ENCODE data around the gene APP.

APP gene

DNA sequence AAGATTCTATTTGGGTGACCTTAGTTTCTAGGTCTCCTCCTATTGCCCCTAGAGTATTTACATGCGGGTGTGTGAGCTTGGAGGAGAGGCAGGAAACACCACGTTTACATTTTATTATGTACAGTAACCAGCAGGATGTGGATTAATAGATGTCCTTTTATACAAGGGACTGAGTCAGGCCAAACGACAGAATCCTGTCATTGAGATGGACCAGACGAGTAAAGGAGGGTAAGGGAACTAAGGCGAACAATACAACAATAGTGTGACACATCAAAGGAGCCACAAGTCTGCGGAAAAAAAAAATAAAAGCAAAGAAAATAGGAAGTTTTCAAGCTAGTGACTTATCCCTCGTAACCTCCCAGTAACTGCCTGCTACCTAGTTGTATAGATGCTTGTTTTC lies 284.7 kb downstream of the APP start:
- H3K4me3 ChIP-seq, result no peak overlapping the region
- H3K27ac ChIP-seq, result peak overlapping the region in 1 of 2 donors; percentile 41
- no peak for DNase-seq (ENCODE audit: low spot score)
- TF ChIP-seq, protein P1, sequence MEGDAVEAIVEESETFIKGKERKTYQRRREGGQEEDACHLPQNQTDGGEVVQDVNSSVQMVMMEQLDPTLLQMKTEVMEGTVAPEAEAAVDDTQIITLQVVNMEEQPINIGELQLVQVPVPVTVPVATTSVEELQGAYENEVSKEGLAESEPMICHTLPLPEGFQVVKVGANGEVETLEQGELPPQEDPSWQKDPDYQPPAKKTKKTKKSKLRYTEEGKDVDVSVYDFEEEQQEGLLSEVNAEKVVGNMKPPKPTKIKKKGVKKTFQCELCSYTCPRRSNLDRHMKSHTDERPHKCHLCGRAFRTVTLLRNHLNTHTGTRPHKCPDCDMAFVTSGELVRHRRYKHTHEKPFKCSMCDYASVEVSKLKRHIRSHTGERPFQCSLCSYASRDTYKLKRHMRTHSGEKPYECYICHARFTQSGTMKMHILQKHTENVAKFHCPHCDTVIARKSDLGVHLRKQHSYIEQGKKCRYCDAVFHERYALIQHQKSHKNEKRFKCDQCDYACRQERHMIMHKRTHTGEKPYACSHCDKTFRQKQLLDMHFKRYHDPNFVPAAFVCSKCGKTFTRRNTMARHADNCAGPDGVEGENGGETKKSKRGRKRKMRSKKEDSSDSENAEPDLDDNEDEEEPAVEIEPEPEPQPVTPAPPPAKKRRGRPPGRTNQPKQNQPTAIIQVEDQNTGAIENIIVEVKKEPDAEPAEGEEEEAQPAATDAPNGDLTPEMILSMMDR (IDR thresholded peaks at IDR 0.05), result no peak

DNA sequence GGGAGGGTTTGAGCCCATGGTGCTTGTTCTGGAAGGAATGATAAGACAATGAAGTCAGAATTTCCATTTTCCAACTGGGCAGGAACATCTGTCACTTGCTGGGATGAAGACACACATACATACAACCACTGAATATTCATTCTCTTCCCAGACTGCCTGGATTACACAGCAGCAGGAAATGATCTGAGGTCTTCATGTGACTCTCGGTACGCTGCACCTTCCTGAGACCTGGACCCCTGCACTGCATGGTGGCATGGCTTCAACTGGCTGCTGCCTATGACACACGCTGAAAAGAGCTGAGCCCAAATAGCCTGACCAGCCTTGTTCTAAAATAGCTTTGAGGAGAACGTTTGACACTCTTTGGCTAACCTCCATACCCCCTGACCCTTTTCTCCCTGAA lies 285.2 kb downstream of the APP start:
- DNase-seq (ENCODE audit: low spot score), result no peak
- H3K4me3 ChIP-seq, result no peak overlapping the region
- TF ChIP-seq, protein P1 (IDR thresholded peaks at IDR 0.05), result no peak
- H3K27ac ChIP-seq, result peak overlapping the region in 1 of 2 donors; percentile 41

DNA sequence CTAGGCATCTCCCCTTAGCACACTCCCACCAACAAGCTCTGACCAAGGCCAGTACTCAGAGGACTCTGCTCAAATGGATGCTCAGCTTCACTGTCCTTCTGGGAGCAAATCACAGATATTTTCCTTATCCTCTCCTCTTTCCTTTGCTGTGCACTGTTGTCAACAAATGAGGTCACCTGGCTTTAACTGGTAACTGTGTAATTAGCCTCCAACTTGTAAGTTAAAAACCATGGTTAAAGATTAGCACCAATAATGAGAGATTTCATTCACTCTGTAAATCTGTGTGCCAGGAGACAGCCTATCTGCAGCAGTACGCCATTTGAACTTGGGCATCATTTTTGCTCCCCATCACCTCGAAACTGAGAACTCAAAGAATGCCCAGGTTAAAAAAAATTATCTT lies 286.3 kb downstream of the APP start:
- DNase-seq (ENCODE audit: low spot score), result no peak

DNA sequence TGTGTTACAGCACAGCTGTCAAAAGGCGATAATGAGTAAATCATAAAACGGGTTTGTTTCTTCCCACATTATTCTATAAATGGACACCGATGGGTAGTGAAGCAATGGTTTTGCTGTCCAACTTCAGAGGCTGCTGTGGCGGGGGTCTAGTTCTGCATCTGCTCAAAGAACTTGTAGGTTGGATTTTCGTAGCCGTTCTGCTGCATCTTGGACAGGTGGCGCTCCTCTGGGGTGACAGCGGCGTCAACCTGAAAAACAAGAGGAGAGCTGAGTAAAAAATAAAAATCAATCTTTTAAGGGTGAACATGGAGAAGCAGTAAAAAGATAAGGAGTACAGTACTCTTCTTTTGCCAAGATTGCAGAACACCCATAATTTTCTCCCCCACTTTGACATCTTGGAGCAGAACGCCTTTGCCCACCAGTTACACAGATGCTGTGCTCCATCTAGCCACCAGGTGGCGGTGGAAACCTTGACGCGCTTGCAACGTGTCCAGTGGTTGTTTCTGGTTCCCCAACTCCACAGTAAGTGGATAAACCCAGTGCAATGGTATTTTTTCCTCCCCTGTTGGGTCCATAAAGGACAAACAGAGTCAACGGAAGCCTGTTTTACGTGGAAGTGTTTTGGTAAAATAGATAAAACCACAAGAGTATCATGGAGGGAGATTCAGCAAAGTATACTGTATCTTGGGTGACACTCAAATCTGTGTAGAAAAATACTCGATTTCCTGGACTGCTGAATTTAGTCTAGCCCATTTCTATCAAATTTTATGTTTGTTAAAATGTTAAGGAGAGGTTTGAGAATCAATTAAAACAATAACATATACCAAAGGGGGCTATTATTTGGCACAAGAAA lies 288.8 kb downstream of the APP start:
- TF ChIP-seq, protein P1 (IDR thresholded peaks at IDR 0.05), result peak; percentile 71
- DNase-seq (ENCODE audit: low spot score), result no peak
- H3K4me3 ChIP-seq, result no peak overlapping the region
- no peak overlapping the region for H3K27ac ChIP-seq

More for the DNA sequence above, 286.3 kb downstream of the APP start:
- TF ChIP-seq, protein P1 (IDR thresholded peaks at IDR 0.05), result no peak
- Histone ChIP-seq H3K27ac (no peak overlapping the region), H3K4me3 (no peak overlapping the region)

DNA sequence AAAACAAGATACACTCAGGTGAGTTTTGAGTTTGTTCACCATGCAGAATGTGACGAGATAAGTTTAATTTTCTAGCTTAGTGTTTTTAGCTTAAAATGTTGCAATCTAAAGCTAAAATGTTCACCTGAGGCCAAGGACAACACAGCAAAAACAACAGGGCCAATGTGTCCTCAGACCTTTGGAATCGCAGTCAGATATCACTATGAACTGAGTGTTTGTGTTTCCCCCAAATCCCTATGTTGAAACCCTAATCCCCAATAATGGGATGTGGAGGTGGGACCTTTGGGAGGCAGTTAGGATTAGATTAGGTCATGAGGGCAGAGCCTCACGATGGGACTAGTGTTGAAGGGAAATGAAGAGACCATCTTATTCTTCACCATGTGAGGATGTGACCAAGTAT lies 291.4 kb downstream of the APP start:
- no peak overlapping the region for H3K27ac ChIP-seq
- no peak for DNase-seq (ENCODE audit: low spot score)
- TF ChIP-seq, protein P1 (IDR thresholded peaks at IDR 0.05), result no peak
- H3K4me3 ChIP-seq, result no peak overlapping the region

DNA sequence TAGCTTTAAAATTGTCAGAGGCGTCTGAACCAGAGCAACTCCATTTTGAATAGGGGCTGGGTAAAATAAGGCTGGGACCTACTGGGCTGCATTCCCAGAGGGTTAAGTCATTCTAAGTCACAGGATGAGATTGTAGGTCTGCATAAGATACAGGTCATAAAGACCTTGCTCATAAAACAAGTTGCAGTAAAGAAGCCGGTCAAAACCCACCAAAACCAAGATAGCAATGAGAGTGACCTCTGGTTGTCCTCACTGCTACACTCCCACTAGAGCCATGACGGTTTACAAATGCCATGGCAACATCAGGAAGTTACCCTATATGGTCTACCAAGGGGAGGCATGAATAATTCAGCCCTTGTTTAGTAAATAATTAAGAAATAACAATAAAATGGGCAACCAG lies 292.2 kb downstream of the APP start:
- TF ChIP-seq, protein P1 (IDR thresholded peaks at IDR 0.05), result no peak
- Histone ChIP-seq H3K4me3 (no peak overlapping the region), H3K27ac (no peak overlapping the region)
- DNase-seq (ENCODE audit: low spot score), result no peak

DNA sequence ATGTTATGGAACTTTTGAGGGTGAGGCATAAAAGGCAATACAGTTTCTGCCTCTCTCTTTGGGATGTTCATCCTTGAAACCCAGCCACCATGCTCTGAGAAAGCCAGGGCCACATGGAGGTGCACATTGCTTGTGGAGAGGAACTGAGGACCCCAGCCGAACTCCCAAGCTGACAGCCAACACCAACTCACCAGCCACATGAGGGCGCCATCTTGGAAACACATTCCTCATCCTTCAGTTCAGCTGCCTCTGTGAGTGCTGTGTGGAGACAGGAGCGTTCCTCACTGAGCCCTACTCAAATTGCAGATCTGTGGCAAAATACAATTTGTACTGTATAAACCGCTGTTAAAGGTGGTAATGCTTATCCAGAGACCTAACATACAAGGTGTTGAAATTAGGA lies 298.3 kb downstream of the APP start:
- Histone ChIP-seq H3K4me3 (no peak overlapping the region), H3K27ac (no peak overlapping the region)
- DNase-seq (ENCODE audit: low spot score), result no peak
- TF ChIP-seq, protein P1 (IDR thresholded peaks at IDR 0.05), result no peak
